ENCODE measurements around the gene OGFR. TPM values are rescaled to one million over a fixed set of nuclear protein-coding genes. Genes with fewer than 3 reads are reported as not detected.

The OGFR gene
- total and polyA plus RNA-seq, 8 donors, result 23.2 to 58.3 (median 31.6) TPM

DNA sequence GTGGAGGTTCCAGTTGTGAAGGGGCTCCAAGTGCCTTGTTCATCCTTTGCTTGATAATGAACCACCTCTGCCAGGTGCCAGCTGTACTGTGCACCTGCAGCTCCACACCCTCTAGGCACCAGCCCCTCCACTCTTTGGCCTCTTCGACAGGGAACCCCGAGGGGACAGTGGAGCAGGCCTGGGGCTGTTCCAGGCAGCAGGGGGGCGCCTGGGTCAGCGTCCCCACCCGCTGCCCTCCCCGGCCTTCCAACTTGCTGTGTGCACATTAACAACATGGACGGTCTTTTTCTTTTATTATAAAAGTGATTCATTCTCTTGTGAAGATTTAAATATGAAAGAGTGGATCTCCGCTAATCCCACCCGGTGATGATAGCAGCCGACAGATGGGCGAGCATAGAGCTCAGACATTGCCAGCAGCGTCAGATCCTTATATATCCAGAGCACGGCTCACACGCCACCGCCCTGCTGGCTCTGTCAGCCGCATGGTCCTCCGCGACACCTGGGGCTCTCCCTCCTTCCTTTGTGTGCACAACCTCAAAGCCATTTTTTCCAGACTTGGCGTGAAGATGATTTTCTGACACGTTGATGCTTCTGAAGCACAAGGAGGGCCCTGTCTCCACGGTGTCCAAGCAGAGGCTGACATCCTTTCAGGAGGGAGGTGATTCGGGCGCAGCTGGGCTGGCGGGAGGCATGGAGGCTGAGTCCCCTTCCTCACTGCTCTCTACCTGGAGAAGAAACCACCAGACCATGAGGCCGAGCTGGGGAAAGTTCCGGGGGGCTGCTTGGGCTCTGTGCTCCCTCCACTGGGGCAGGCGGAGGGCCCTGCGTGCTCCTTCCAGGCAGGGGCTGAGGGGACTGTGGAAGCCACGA is 30.6 kb upstream of the OGFR start:
- H3K4me1 ChIP-seq, result peaks cover 0 to 43% of the 10 kb centered on the region in 2 donors
- no peak overlapping the region for H3K27ac ChIP-seq
- no peak for TF ChIP-seq CTCF (IDR thresholded peaks at IDR 0.05)
- H3K36me3 ChIP-seq, result no peaks in the 10 kb centered on the region
- ATAC-seq (no peak), DNase-seq (peak in 1 of 4 donors; percentile 67)
- intact Hi-C loops (cut with DNase I), result no loop called here
- H3K9me3 ChIP-seq, result no peaks in the 10 kb centered on the region
- H3K4me3 ChIP-seq, result no peak overlapping the region
- H3K27me3 ChIP-seq, result peaks cover 0 to 26% of the 10 kb centered on the region in 2 donors

DNA sequence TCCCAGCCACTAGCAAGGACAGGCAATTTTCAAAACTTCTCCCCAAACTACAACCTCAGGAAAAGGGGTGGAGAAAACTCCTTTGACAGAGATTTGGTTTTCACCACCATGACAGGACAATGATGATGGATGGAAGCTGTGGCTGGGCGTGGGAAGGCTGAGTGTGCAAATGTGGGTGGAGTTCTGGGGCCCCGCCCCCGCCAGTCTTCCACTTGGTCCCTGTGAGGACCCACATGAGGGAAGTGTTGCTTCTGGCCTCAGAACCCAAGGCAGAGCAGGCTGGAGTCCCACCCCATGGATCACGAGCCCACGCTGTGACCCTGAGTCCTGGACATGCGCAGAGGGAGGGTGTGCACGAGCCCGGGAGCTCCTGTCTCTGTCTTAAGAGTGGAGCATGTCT is 29.9 kb upstream of the OGFR start:
- DNase-seq (peak in 1 of 4 donors; percentile 85), ATAC-seq (no peak)
- peak overlapping the region in 1 of 2 donors; percentile 5 for H3K27ac ChIP-seq
- no peaks in the 10 kb centered on the region for H3K9me3 ChIP-seq
- H3K27me3 ChIP-seq, result peaks cover 0 to 31% of the 10 kb centered on the region in 2 donors
- no peak overlapping the region for H3K4me3 ChIP-seq
- no peaks in the 10 kb centered on the region for H3K36me3 ChIP-seq
- H3K4me1 ChIP-seq, result peaks cover 0 to 43% of the 10 kb centered on the region in 2 donors
- TF ChIP-seq CTCF (IDR thresholded peaks at IDR 0.05), result no peak
- intact Hi-C loops (cut with DNase I), result no loop called here

DNA sequence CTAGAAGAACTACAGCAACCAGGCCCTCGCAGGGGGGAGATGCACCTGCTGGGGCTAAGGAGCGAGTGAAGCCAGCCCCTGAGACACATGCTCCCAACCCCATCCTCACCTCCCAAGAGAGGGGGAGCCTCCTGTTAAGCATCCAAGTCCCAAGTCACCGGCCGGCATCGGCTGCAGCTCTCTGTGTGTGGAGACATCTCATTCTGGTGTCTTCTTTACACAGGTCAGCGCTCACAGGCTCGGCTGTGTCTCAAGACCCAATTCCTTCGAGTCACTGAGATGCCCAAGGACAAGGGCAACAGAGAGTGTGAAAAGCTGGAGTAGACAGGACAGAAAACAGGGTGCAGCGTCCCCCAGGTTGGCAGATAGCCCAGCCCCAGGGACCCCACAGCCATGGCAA is 29.4 kb upstream of the OGFR start:
- H3K4me1 ChIP-seq, result peaks cover 0 to 43% of the 10 kb centered on the region in 2 donors
- no peaks in the 10 kb centered on the region for H3K36me3 ChIP-seq
- no peak for ATAC-seq
- peaks cover 0 to 36% of the 10 kb centered on the region in 2 donors for H3K27me3 ChIP-seq
- peak in 1 of 4 donors; percentile 47 for DNase-seq
- H3K27ac ChIP-seq, result peak overlapping the region in 1 of 2 donors; percentile 5
- no peak for TF ChIP-seq CTCF (IDR thresholded peaks at IDR 0.05)
- intact Hi-C loops (cut with DNase I), result no loop called here
- H3K4me3 ChIP-seq, result no peak overlapping the region
- H3K9me3 ChIP-seq, result no peaks in the 10 kb centered on the region

DNA sequence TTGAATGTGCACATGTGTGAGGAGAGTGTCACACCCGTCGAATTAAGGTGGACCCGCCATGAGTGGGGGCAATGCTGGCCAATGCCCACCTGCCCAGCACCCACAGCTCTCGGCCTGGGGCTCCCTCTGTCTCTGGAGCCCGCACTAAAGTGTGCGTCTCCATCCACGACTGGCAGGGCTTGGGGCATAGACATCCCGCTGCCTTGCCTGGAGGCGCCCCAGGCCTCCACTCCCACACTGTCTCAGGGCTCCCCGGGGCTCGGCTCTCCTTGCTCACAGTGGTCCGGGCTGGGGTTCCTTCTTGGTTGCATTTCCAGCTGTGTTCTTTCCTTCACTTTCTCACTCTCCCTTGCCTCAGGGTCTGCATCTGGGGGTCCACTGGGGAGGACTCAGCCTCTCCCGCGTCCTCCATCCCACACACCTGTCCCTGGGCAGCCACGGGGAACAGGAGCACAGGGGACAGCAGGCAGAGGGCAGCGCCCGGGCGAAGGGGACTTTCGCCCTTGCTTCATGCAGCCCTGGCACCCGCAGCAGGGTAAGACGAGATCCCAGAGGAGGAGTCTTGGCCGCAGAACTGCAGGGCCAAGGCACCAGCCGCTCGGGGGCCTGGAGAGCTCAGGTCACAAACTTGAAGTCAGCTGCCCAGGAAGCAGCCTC is 28.5 kb upstream of the OGFR start:
- no peak for ATAC-seq
- H3K27me3 ChIP-seq, result peaks cover 0 to 37% of the 10 kb centered on the region in 2 donors
- peak overlapping the region in 1 of 2 donors; percentile 81 for H3K27ac ChIP-seq
- H3K36me3 ChIP-seq, result no peaks in the 10 kb centered on the region
- no peak for TF ChIP-seq CTCF (IDR thresholded peaks at IDR 0.05)
- H3K4me3 ChIP-seq, result no peak overlapping the region
- H3K9me3 ChIP-seq, result no peaks in the 10 kb centered on the region
- intact Hi-C loops (cut with DNase I), result no loop called here
- peak in 1 of 4 donors; percentile 64 for DNase-seq
- H3K4me1 ChIP-seq, result peaks cover 0 to 43% of the 10 kb centered on the region in 2 donors

Data from left lung (tissue), 10 donors.